Gastroesophageal sphincter (tissue), 3 donors: ENCODE data around the gene BTN3A1.

ENCODE experiments used
- POLR2AphosphoS5 ChIP-seq: sonication (generic); formaldehyde crosslinking; IDR thresholded peaks from one replicate; pipeline ENCODE4 v1.6.1; 2017; ENCODE audit warnings: antibody characterized with exemption
- TF ChIP-seq, protein P1 (sequence below), 4 experiments: fragments of 200-600 bp in 2 of 4; fragments of 450-650 bp in 2 of 4; sonication (generic) in 1 of 4; IDR thresholded peaks; one replicate each; pipeline ENCODE4 v1.5.1; 2017 to 2019; ENCODE audit warnings: antibody characterized with exemption in 4 of 4, mild to moderate bottlenecking in 2 of 4, moderate library complexity in 2 of 4

DNA sequence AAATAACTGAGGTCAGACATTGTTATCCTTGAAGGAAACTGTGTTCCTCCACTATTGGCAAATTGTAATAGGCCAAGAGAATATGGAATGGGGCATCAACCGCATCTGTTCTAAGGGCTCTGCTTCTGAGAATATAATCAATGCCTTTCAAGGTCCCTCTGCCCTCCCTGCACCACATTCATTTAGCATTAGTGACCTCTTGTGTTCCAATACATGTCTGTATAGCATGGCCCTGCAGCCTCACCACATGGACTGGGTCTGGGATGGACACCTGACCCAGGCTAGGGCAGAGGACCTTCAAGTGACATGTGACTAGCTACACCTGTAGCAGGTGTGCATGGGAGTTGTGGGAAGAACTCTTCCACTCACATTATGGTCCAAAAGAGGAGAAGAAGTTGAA is 14.2 kb downstream of the BTN3A1 start:
- TF ChIP-seq, protein P1, sequence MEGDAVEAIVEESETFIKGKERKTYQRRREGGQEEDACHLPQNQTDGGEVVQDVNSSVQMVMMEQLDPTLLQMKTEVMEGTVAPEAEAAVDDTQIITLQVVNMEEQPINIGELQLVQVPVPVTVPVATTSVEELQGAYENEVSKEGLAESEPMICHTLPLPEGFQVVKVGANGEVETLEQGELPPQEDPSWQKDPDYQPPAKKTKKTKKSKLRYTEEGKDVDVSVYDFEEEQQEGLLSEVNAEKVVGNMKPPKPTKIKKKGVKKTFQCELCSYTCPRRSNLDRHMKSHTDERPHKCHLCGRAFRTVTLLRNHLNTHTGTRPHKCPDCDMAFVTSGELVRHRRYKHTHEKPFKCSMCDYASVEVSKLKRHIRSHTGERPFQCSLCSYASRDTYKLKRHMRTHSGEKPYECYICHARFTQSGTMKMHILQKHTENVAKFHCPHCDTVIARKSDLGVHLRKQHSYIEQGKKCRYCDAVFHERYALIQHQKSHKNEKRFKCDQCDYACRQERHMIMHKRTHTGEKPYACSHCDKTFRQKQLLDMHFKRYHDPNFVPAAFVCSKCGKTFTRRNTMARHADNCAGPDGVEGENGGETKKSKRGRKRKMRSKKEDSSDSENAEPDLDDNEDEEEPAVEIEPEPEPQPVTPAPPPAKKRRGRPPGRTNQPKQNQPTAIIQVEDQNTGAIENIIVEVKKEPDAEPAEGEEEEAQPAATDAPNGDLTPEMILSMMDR (IDR thresholded peaks at IDR 0.05), result no peak
- TF ChIP-seq POLR2AphosphoS5, result no peak
